UCSD-AML1 (cell line): Measurements from ENCODE around the gene ZNF552.

Source experiments
- DNase-seq: peaks from one replicate; lab custom pipeline; 2025; ENCODE audit not compliant: unreplicated experiment; lab: John Stamatoyannopoulos, UW

The ZNF552 gene

GRCh38 chr19:57779220-57779845 is 35.4 kb downstream of the ZNF552 start:
- DNase-seq: no peak

- DNase-seq: no peak
Measured at GRCh38 chr19:57778336-57778735, 36.4 kb downstream of the ZNF552 start.

GRCh38 chr19:57776764-57777296 is 37.9 kb downstream of the ZNF552 start:
- no peak for DNase-seq

- DNase-seq: no peak
Measured at GRCh38 chr19:57773488-57773887, 41.2 kb downstream of the ZNF552 start.

GRCh38 chr19:57771417-57771816 is 43.3 kb downstream of the ZNF552 start:
- DNase-seq: no peak

- peak; percentile 87 for DNase-seq
Measured at GRCh38 chr19:57769345-57770131, 45.2 kb downstream of the ZNF552 start, which contains the start of gene ZNF586. TSS of gene ZNF586 (plus strand) at chr19:57769676. CDS start at chr19:57769843, 167 bp downstream.

GRCh38 chr19:57759096-57759495 is 55.6 kb downstream of the ZNF552 start:
- DNase-seq: no peak

- DNase-seq: no peak
Measured at GRCh38 chr19:57757941-57758340, 56.8 kb downstream of the ZNF552 start.
